ENCODE measurements around the gene HES7.

GRCh38 chr17:8164815-8165131, 40.9 kb upstream of the HES7 start:
- TF ChIP-seq POLR2A (IDR thresholded peaks at IDR 0.05) (no peak), CTCF (IDR thresholded peaks at IDR 0.05) (no peak)

Measured in stomach (tissue), 4 donors.